IPS-18c (cell line): ENCODE measurements around the gene ALAD.
"Not testable (repeated sequence)": the region's sequence is repeated elsewhere in the genome, so short reads cannot be mapped to it uniquely, and the experiment has no call there.

ENCODE experiments used
- H3K4me3 ChIP-seq: 2 replicates; pipeline ENCODE4 v1.7.0; 2013; ENCODE audit warnings: low read depth, mild to moderate bottlenecking, low read length, moderate library complexity; ENCODE audit not compliant: insufficient read depth
- H3K9me3 ChIP-seq: one replicate; pipeline ENCODE4 v1.6.1; 2013; ENCODE audit warnings: mild to moderate bottlenecking, low read length, moderate library complexity; ENCODE audit not compliant: control insufficient read depth, insufficient read depth

The ALAD gene

DNA sequence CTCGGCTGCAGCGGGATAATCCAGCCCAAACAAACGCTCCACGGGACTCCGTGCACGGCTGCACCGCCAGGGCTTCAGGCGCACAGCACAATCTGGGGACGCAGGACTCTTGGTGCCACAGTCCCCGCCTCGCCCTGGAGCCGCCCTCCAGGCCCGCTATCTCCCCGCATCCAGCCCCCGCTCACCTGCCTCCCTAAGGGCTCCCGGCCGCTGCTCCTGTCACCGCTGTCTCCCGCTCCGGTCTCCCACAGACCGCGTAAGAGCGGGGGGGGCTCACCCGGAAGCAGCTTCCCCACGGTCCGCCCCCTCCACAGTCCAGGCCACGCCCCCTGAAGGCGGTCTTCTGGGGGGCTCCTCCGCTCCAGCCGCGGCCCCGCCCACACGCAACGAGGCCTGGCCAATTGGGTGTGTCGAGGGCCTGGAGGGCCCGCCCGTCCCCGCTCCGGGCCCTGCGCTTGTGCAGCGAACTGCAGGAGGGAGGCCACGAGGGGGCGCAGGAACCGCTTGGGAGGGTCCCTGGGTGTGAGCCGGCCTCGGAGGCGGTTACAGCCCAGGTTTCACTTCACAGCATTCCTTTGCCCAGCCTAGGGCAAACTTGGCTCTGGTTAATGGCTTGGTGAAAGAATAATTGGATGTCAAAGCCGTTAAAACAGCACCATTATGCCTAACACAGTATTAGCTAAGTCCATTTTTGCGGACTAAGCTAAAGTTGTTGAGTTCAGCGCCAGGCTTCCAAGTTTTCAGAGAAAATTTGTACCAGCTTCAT is at the start of gene ALAD:
TSS of gene ALAD (minus strand) at position 258 of the 766 bp plus-strand sequence. CDS start 7,725 bp downstream, outside the sequence.
- H3K4me3 ChIP-seq: peak within 1 kb of the TSS; percentile 75
- H3K9me3 ChIP-seq: no peaks in the 10 kb centered on the region

DNA sequence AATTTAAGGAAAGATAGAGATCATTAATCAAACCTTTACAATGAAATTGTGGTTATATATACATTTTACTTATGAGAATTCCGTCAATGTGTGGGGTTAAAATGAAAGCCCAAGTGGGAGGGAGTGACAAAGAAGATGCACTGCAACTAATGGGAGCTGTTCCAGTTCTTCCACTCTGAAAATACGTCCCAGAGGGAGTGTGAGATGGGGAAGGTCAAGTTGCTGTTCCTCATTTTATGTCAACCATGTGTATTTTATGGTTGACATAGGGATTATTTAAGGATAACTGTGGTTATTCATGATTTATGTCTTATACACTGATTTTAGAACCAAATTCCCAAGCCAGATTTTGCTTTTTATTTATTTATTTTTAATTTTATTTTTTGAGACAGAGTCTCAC is 48.3 kb upstream of the ALAD start:
- no peaks in the 10 kb centered on the region for H3K9me3 ChIP-seq
- H3K4me3 ChIP-seq: no peak overlapping the region

DNA sequence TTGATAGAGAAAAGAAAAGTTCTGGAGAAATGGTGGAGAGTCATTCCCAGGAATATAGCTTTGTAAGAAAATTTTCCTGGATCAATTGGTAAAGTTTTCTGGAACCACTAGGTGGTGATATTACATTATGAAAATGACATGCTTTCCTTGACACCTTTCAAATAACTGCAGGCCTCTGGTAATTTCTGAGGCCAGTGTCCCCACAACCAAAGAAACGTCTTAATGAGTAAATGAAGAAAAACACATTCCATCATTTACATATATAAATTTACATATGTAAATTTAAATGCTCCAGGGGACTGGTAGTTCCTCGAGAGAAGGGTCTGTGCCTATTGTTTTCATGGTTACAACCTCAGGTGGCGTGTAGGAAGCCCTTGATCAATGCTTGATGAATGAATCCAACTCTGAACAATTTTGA is 45.2 kb upstream of the ALAD start:
- no peaks in the 10 kb centered on the region for H3K9me3 ChIP-seq
- H3K4me3 ChIP-seq: no peak overlapping the region

DNA sequence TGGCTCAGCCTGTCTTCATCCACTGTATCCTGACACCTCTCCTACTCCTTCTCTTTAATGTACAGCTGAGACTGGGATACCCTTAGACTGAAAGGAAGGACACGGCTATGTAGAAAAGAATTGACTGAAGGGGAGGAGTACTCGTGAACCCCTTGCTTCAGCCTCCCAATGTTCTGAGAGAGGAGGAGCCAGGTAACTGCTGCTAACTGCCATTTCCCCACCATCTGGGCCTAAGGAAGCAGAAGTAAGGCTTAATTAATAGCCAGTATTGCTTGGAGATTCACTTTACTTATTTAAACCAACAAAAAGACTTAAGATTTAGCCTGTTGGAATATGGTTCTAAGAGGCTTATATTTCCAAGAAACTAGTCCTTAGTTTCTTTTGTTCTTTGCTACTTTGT is 43.7 kb upstream of the ALAD start:
- Histone ChIP-seq H3K9me3 (no peaks in the 10 kb centered on the region), H3K4me3 (no peak overlapping the region)

DNA sequence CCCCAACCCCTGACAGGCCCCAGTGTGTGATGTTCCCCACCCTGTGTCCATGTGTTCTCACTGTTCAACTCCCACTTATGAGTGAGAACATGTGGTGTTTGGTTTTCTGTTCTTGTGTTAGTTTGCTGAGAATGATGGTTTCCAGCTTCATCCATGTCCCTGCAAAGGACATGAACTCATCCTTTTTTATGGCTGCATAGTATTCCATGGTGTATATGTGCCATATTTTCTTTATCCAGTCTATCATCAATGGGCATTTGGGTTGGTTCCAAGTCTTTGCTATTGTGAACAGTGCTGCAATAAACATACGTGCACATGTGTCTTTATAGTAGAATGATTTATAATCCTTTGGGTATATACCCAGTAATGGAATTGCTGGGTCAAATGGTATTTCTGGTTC is 36.6 kb upstream of the ALAD start:
- not testable (repeated sequence) for H3K4me3 ChIP-seq, H3K9me3 ChIP-seq

DNA sequence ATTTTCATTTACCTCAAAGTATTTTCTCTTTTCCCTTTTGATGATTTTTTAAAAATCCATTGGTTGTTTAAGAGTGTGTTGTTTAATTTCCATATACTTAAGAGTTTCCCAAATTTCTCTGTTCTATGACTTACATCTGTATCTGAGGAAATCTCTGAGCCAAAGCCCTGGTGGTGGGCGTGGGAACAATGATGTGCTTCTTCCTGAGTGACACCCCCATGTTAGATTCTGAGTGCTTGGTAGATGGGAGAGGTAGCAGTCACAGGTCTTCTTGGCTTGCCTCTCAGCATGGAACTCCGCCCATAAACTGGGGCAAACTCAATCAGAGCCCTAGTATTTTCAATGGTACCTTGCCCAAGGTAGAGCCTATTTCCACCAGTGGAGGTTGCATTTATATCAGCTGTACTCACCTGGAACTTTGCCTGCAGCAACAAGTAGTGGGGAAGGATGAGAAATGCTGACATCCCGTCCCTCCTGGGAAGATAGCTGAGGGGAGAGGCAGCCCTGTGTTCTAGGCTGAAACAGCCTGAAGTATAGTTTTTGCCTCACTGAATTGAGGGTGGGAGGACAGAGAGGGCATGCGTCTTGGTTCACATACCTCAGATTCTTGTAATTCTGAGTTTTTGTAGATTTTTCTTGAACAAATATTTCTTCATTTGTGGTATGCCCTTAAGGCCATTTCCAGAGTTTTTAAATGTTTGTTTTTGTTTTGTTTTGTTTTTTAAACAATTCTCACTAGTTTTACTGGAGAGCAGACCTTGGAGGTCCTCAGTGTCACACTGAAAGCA is 35.8 kb upstream of the ALAD start:
- H3K4me3 ChIP-seq: no peak overlapping the region
- H3K9me3 ChIP-seq: no peaks in the 10 kb centered on the region

DNA sequence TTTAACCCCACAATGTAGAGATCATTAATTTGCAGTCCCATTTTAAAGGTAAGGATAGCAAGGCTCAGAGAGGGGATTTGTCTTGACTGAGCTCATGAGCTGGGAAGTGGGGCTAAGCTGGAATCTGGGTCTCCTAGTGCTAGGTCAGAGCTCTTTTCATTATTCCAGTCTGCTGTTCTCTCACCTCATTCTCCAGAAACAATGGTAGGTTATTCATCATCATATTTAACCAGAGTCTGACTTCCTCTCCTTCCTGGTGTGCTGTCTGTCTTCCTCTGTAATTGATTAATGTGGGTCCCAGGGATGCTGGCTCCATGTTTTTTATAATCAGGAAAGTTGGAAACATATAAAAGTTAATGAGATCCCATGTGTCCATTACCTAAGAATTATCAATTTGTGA is 30.1 kb upstream of the ALAD start:
- H3K4me3 ChIP-seq: no peak overlapping the region
- H3K9me3 ChIP-seq: no peaks in the 10 kb centered on the region

DNA sequence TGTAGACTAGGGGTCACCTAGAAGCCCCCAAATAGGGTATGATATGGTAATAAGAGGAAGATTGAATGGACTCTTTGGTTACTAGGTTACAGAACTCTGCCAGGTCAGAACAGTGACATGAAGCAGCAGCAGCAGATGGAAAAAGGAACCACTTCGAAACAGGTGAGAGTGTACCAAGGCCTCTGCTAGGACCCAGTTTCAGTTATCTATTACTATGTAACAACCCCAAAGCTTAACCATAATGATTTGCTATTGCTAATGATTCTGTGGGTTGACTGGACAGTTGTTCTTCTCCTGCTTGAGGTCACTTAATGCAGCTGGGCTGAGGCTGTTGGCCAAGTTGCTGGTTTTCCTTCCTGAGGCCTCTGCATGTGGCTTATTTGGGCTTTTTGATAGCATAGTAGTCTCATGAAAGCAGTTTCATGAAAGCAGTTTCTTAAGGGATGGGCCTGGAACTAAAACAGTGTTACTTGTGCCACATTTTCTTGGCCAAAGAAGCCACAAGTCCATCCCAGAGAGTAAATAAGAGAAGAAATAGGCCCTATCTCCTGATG is 27.1 kb upstream of the ALAD start:
- H3K4me3 ChIP-seq: no peak overlapping the region
- no peaks in the 10 kb centered on the region for H3K9me3 ChIP-seq

DNA sequence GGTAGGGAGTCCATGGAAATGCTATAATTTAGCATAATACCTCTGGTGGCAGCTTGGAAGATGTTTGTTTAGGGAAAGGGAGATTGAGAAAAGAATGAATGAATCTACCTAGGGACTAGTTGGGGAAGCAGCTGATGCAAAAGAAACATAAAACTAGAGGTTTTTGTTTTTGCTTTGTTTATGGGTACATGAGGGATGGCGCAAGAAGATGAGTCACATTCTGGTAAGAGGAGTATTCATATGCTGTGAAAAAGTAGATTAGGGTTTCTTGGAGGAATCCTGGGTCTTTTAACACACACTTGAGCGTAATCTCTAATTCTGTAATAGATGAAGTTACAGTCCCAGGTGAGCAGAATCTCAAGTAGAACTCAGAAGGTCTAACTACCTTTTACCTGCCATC is 26.5 kb upstream of the ALAD start:
- no peaks in the 10 kb centered on the region for H3K9me3 ChIP-seq
- no peak overlapping the region for H3K4me3 ChIP-seq

DNA sequence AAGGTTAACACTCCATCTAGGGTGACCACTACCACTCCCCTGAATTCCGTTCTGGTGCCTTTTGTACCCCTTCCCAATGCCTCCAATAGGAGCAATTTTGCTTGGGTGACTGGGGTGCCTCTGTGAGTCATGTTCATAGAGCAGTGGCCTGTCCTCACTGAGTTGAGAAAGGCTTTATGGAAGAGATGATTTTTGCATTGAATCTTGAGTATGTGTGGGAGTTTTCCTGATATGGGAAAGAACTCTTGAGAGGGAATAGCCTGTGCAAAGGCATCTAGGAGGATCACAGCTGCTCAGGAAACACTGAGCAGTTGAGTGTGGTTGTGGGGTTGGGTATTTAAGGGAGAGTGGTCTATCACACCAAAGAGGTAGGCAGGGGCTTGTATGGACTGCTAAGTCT is 25.6 kb upstream of the ALAD start:
- Histone ChIP-seq H3K9me3 (no peaks in the 10 kb centered on the region), H3K4me3 (no peak overlapping the region)

DNA sequence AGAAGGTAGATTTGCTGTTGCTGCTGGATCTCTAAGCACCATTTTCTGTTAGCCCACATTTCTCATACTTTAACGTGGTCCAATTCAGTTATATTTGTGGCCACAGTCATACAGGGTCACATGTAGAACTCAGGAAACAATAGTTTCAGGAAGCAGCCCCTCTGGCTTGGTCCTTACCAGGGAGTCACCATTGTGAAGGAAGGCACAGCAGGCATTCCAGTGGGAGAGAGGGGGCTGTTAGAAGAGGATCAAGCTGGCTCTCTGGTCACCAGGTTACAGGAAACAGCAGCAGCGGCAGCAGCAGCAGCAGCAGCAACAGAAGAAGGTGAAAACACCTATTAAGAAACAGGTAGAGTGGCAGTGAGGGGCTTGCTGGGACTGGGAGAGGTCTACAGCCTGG is 24.0 kb upstream of the ALAD start:
- Histone ChIP-seq H3K9me3 (no peaks in the 10 kb centered on the region), H3K4me3 (no peak overlapping the region; the same call in 1 of the 2 replicates)

DNA sequence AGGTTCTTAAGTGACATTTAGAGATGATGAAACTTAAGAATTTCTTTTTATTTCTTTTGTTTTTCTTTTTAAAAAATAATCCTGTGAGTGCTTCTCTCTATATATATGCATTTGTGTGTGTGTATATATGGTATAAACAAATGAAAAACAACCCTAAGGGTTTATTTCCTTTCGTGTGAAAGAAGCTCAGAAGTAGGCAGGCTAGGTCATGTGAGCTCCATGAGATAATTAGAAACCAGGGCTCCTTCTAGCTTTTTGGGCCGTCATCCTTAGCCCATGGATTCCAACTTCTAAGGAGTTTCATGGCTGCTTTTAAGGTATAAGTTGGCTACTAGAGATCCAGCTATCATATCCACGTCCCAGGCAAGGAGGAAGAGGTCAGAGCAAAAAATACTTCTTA is 20.6 kb upstream of the ALAD start:
- no peaks in the 10 kb centered on the region for H3K9me3 ChIP-seq

DNA sequence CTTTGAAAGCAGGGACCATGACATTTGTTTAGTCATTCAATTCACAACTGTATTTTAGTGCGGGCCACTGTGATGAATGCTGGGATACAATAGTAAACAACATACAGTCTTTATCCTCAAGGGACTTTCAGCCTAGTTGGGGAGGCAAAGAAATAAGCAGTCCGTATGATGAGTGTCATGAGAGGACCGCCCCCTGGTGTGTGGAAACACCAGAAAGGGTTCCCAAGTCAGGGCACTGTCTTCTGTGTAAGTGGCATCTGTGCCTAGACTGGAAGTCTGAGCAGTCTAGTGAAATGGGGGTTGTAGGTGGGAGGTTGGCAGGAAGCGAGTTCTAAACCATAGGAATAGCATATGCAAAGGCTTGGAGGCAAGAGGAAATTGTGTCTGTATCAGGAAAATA is 16.3 kb upstream of the ALAD start:
- Histone ChIP-seq H3K4me3 (no peak overlapping the region), H3K9me3 (no peaks in the 10 kb centered on the region)

More for the DNA sequence above, 20.6 kb upstream of the ALAD start:
- no peak overlapping the region for H3K4me3 ChIP-seq

DNA sequence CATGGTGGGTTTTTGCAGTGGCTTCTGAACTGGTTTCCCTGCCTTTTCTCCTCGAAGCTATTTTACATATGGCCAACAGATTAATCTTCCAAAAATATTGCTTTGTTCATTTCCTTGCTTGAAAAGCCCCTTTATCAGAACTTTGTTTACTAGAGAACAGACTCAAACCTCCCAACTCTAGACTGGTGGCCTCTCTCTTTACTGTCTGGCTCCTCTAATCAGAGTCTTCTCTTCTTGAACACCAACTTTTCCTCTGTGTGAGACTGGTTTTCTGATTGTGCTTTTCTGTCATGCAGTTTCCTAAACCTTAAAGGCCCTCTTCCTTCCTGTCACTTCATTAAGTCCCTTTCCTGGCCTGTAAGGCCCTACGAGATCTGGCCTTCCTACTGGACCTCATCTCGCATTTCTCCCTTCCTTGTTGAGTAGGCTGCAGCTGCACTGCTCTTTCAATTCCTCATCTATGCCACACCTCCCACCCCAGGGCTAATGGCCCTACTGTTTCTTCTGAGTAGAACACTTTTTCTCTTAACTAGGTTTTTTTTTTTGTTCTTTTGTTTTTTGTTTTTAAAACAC is 15.2 kb upstream of the ALAD start:
- Histone ChIP-seq H3K9me3 (no peaks in the 10 kb centered on the region), H3K4me3 (no peak overlapping the region)

DNA sequence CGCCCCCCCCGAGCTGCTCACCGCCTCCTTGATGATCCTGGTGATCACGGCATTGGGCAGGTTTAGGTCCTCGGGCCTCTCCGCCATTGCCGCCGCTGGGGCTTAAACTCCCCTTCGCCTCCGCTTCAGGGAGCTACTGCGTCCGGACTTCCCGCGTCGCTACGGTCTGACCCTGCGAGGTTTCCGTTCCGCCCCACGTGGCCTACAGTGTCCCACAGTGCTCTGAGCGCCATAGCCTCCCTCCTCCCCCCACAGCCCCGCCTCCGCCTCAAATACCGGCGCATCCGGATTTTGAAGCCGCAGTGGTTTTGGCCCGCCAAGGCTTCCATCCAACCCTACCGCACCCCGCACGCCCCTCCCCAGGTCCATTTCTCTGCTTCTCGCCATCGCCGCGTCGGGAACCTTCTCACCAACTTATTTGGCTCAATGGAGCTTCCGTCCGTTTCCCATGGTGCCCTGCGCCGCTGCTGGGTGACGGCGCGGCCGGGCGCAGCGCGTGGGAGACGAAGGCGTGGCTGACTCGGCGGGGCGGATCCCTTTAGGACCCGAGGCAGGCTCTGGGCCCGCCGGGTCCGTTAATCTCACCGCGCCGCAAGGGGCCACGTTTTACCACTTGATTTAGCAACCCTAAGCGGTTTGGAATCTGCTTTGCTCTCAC is 9.3 kb upstream of the ALAD start, which contains the start of the genes C9orf43 and POLE3:
TSS of gene C9orf43 (plus strand) at position 541 of the 658 bp plus-strand sequence. CDS start 2,747 bp downstream, outside the sequence.
TSS of gene POLE3 (minus strand) at position 469 of the 658 bp plus-strand sequence. CDS start at position 87, 382 bp downstream.
- H3K4me3 ChIP-seq: peak within 1 kb of the TSS; percentile 82
- H3K9me3 ChIP-seq: no peaks in the 10 kb centered on the region

DNA sequence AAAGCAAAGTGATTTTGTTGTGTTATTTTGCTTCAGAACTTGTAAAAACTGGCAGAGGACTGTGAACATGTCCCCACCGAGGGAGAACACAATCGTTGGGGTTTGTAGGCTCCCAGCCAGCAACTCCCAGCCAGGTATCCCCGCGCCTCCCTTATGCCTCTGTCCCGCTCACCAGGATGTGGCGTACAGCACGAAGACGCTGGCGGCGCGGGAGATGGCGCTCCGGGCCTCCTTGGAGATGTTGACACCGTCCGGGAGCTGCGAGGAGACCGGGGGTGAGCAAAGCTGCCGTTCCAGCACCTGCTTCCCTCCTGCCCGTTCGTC is 8.8 kb upstream of the ALAD start:
- peak overlapping the region; percentile 82 for H3K4me3 ChIP-seq
- no peaks in the 10 kb centered on the region for H3K9me3 ChIP-seq

DNA sequence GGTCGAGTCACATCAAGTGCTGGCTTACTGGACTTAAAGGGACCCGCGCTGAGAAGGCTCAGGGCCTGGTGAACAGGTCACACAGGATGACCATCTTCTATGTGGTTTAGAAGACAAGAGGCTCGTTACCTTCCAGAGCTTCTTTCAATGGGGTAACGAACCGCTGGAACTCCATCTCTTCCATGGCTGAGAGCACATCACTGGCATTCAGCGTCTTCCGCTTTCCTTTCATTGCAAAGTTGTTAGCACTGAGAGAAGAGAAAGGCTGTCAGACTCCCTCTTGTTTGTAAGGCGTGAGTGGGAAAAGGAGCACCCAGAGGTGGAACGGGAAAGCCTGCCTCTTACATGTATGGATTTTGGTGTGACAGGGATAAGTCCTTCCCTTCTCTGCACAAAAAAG is 8.4 kb upstream of the ALAD start:
- Histone ChIP-seq H3K4me3 (peak overlapping the region; percentile 82), H3K9me3 (no peaks in the 10 kb centered on the region)
